CD4-positive, alpha-beta T cell (primary cell): ENCODE results near the gene CCL15. TPM values are rescaled to one million over a fixed set of nuclear protein-coding genes. Genes with fewer than 3 reads are reported as not detected.
"Not testable (repeated sequence)": the region's sequence is repeated elsewhere in the genome, so short reads cannot be mapped to it uniquely, and the experiment has no call there.

Experiments used
- ATAC-seq: fragments of 200-7000 bp; cut with Tn5 transposase; one replicate; pipeline ENCODE4 v1.10.0; 2022; ENCODE audit warnings: mild to moderate bottlenecking; ENCODE audit not compliant: poor library complexity
- CTCF ChIA-PET: fragments of 350-600 bp; sonication (Branson Sonifier 250); formaldehyde crosslinking; loops from one replicate; lab custom pipeline; 2021; ENCODE audit warnings: antibody characterized with exemption, inconsistent platforms; lab: Charles Lee
- POLR2A ChIA-PET: fragments of 350-600 bp; sonication (Branson Sonifier 250); formaldehyde crosslinking; loops from one replicate; lab custom pipeline; 2021; ENCODE audit warnings: antibody characterized with exemption, inconsistent platforms; lab: Charles Lee
- DNase-seq, 14 experiments: peaks; one replicate each; pipeline ENCODE4 v3.0.0-alpha.2; 2013 to 2020; ENCODE audit warnings: mixed read lengths in 2 of 14
- H3K27ac ChIP-seq, 2 donors: one replicate each; pipeline versions ENCODE4 v1.5.1 to v1.7.0; 2013; ENCODE audit warnings: low read length in 2 of 2, low read depth in 1 of 2, mild to moderate bottlenecking in 1 of 2
- H3K27me3 ChIP-seq, 2 experiments: 1 replicate in 1 of 2; 2 replicates in 1 of 2; pipeline versions ENCODE4 v1.6.1 to v1.7.0; 2013; ENCODE audit warnings: low read length in 2 of 2, control low read depth in 1 of 2, mild to moderate bottlenecking in 1 of 2, moderate library complexity in 1 of 2; ENCODE audit not compliant: insufficient read depth in 2 of 2, control insufficient read depth in 1 of 2
- H3K36me3 ChIP-seq: one replicate; pipeline ENCODE4 v1.6.1; 2013; ENCODE audit warnings: low read length, control low read depth; ENCODE audit not compliant: insufficient read depth
- H3K4me1 ChIP-seq: one replicate; pipeline ENCODE4 v1.6.1; 2013; ENCODE audit warnings: low read length, control low read depth; ENCODE audit not compliant: insufficient read depth
- H3K4me3 ChIP-seq: one replicate; pipeline ENCODE4 v1.5.1; 2013; ENCODE audit warnings: mild to moderate bottlenecking, low read length, moderate library complexity
- H3K9me3 ChIP-seq, 2 experiments: 1 replicate in 1 of 2; 2 replicates in 1 of 2; pipeline versions ENCODE4 v1.6.1 to v1.7.0; 2013; ENCODE audit warnings: low read length in 2 of 2, mild to moderate bottlenecking in 2 of 2, control low read depth in 1 of 2, moderate library complexity in 1 of 2; ENCODE audit not compliant: control insufficient read depth in 1 of 2, insufficient read depth in 1 of 2
- H3K27ac Mint-ChIP-seq: one replicate; pipeline ENCODE4 v1.8.0; 2020; ENCODE audit warnings: mixed read lengths
- H3K27me3 Mint-ChIP-seq: one replicate; pipeline ENCODE4 v1.8.0; 2021; ENCODE audit warnings: mixed read lengths
- H3K36me3 Mint-ChIP-seq: one replicate; pipeline ENCODE4 v1.8.0; 2021; ENCODE audit warnings: low read depth, mixed read lengths
- H3K4me1 Mint-ChIP-seq: one replicate; pipeline ENCODE4 v1.8.0; 2021; ENCODE audit warnings: low read depth, mixed read lengths
- H3K4me3 Mint-ChIP-seq: one replicate; pipeline ENCODE4 v1.8.0; 2020; ENCODE audit warnings: mild to moderate bottlenecking, mixed read lengths
- H3K9me3 Mint-ChIP-seq: one replicate; pipeline ENCODE4 v1.8.0; 2020; ENCODE audit warnings: mixed read lengths
- intact Hi-C, 2 experiments: fragments of 100-400 bp; cut with DNase I in 1 of 2; cut with micrococcal nuclease in 1 of 2; formaldehyde crosslinking; loops; one replicate each; pipeline versions ENCODE4 v1.15.1 to v1.9.0; 2023 to 2025; cut with DNase I, micrococcal nuclease
- total RNA-seq, 174 experiments: library from RNA in 2 of 174; stranded (reverse) in 2 of 174; gene quantifications; one replicate each; pipeline ENCODE4 v1.2.3 and lab custom pipeline; 2021 to 2026
- TF ChIP-seq, protein P1 (sequence below): fragments of 200-600 bp; IDR thresholded peaks from one replicate; pipeline ENCODE4 v1.8.0; 2022; ENCODE audit warnings: antibody characterized with exemption, mild to moderate bottlenecking

The CCL15 gene
- total RNA-seq, 2 experiments from 2014 or later = not detected

DNA sequence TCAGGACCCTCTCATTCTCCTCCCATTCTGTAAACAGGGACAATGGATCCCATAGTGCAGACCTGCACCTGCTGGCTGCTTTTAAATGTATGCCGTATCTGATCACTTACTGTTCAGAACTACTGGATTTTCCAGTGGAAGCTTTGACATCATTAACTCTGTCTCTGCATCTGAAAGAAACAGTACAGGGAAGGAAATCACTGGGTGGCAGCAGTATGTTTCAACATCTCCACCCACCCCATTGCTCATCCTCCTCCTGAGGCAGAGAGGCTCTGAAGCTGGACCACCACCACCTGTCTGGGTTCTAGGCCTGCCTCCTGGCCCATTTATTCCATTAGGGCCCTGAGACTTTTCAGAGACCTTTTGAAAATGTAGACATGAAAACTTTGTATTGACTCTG, 2.6 kb downstream of the CCL15 start:
- H3K36me3 ChIP-seq = no peaks in the 10 kb centered on the region
- H3K4me1 ChIP-seq = no peaks in the 10 kb centered on the region
- H3K9me3 ChIP-seq = no peaks in the 10 kb centered on the region
- no peaks in the 10 kb centered on the region for H3K9me3 Mint-ChIP-seq
- peaks cover 15% of the 10 kb centered on the region for H3K27me3 Mint-ChIP-seq
- ChIA-PET POLR2A (no interaction called here), CTCF (no interaction called here)
- no peak overlapping the region for H3K4me3 ChIP-seq
- intact Hi-C loops = no loop called here
- no peaks in the 10 kb centered on the region for H3K36me3 Mint-ChIP-seq
- no peaks in the 10 kb centered on the region for H3K27me3 ChIP-seq
- no peak overlapping the region for H3K4me3 Mint-ChIP-seq
- DNase-seq (no peak), ATAC-seq (no peak)
- no peaks in the 10 kb centered on the region for H3K4me1 Mint-ChIP-seq
- H3K27ac ChIP-seq = no peak overlapping the region
- TF ChIP-seq, protein P1, sequence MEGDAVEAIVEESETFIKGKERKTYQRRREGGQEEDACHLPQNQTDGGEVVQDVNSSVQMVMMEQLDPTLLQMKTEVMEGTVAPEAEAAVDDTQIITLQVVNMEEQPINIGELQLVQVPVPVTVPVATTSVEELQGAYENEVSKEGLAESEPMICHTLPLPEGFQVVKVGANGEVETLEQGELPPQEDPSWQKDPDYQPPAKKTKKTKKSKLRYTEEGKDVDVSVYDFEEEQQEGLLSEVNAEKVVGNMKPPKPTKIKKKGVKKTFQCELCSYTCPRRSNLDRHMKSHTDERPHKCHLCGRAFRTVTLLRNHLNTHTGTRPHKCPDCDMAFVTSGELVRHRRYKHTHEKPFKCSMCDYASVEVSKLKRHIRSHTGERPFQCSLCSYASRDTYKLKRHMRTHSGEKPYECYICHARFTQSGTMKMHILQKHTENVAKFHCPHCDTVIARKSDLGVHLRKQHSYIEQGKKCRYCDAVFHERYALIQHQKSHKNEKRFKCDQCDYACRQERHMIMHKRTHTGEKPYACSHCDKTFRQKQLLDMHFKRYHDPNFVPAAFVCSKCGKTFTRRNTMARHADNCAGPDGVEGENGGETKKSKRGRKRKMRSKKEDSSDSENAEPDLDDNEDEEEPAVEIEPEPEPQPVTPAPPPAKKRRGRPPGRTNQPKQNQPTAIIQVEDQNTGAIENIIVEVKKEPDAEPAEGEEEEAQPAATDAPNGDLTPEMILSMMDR = no peak
- H3K27ac Mint-ChIP-seq = no peak overlapping the region

DNA sequence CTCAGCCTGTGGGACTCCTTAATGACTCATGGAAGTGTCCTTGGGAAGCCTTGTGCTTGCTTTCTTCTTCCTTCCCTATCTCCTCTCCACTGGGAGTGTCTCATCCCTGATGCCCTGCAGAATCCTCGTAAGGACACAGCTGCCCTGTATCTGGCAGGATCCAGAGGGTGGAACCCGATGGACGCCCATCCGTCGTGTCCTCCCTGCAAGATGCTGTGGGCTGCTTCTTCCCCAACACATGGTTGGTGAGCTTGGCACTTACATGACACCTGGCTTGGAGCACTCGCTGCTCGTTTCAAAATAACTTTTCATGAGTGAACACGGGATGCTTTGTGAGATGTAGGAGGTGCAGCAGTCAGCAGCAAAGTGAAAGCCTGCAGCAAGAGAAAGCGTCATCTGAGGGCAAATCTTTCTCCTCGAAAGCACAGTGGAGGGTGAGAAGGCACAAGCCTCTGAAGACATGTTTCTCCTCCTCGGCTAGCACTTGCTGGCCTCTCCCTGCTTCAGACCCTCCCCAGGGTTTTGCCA, 3.3 kb downstream of the CCL15 start:
- ATAC-seq (no peak), DNase-seq (no peak)
- Histone ChIP-seq H3K4me1 (no peaks in the 10 kb centered on the region), H3K27ac (no peak overlapping the region), H3K36me3 (no peaks in the 10 kb centered on the region), H3K27me3 (no peaks in the 10 kb centered on the region), H3K4me3 (no peak overlapping the region), H3K9me3 (no peaks in the 10 kb centered on the region)
- TF ChIP-seq, protein P1 = no peak
- H3K9me3 Mint-ChIP-seq = no peaks in the 10 kb centered on the region
- ChIA-PET CTCF (no interaction called here), POLR2A (no interaction called here)
- H3K27ac Mint-ChIP-seq = no peak overlapping the region
- intact Hi-C loops = no loop called here
- no peaks in the 10 kb centered on the region for H3K4me1 Mint-ChIP-seq
- H3K36me3 Mint-ChIP-seq = no peaks in the 10 kb centered on the region
- no peak overlapping the region for H3K4me3 Mint-ChIP-seq
- peaks cover 17% of the 10 kb centered on the region for H3K27me3 Mint-ChIP-seq

DNA sequence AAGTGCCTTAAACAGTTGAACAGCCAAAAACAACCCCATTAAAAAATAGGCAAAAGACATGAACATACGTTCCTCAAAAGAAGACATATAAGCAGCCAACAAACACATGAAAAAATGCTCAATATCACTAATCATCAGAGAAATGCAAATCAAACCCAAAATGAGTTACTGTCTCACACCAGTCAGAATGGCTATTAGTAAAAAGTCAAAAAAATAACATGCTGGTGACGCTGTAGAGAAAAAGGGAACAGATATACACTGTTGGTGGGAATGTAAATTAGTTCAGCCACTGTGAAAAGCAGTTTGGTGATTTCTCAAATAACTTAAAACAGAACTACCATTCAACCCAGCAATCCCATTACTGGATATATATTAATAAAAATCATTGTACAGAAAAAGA, 6.0 kb downstream of the CCL15 start:
- H3K36me3 Mint-ChIP-seq, CTCF ChIA-PET, H3K9me3 ChIP-seq, H3K4me1 Mint-ChIP-seq, intact Hi-C loops, DNase-seq, H3K9me3 Mint-ChIP-seq, H3K4me1 ChIP-seq, POLR2A ChIA-PET, H3K27ac ChIP-seq, H3K4me3 ChIP-seq, H3K36me3 ChIP-seq, H3K4me3 Mint-ChIP-seq, H3K27ac Mint-ChIP-seq, H3K27me3 ChIP-seq, ATAC-seq: not testable (repeated sequence)
- H3K27me3 Mint-ChIP-seq = peaks cover 12% of the 10 kb centered on the region

DNA sequence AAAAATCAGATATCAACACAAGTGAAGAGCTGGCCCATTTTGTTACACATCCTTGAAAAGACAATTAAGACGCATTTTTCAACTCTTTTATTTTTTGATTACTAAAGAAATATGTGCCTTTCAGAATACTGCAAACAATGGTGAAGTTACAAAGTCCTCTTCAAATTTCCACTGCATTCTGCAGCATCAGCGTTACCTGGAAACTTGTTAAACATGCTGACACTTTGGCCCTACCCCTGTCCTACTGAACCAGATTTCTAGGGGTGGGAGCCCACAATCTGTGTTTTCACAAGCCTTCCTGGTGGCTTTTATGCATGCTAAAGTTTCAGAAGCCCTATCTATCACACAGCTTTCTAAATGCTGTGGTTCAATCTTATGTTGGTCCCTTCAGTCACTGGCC, 10.3 kb downstream of the CCL15 start:
- Mint-ChIP-seq H3K4me1 (no peaks in the 10 kb centered on the region), H3K36me3 (no peaks in the 10 kb centered on the region), H3K27ac (no peak overlapping the region), H3K9me3 (no peaks in the 10 kb centered on the region), H3K27me3 (peaks cover 11% of the 10 kb centered on the region), H3K4me3 (no peak overlapping the region)
- Histone ChIP-seq H3K27ac (no peak overlapping the region), H3K36me3 (no peaks in the 10 kb centered on the region), H3K4me3 (no peak overlapping the region), H3K9me3 (peaks cover 5% of the 10 kb centered on the region in 2 experiments), H3K4me1 (no peaks in the 10 kb centered on the region), H3K27me3 (peaks cover 0 to 5% of the 10 kb centered on the region in 2 experiments)
- TF ChIP-seq, protein P1 = no peak
- intact Hi-C loops = no loop called here
- DNase-seq (no peak), ATAC-seq (no peak)
- CTCF ChIA-PET = no interaction called here
- POLR2A ChIA-PET = no interaction called here
